ENCODE measurements around the gene DYNLL2. TPM values are rescaled to one million over a fixed set of nuclear protein-coding genes. Genes with fewer than 3 reads are reported as not detected.

Gene DYNLL2
- total RNA-seq, 1 experiment from 2014 or later, result 38.7 TPM

DNA sequence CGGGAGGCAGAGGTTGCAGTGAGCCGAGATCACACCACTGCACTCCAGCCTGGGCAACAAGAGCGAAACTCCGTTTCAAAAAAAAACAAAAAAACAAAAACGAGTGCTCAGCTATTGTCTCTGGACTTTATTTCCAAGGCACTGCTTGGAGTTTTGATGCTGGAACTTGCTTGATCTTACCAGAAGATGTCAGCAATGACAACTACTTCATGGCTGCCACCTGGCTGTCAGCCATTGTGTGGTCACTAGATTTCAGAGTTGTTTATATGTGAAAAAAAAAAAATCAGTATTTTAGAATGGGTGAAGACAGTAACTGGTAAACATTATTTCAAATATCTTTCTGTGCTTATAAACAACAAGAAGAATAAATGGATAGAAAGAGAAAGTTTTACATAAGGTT is 38.7 kb downstream of the DYNLL2 start:
- Histone ChIP-seq H2BK20ac (ENCODE audit: low read depth, low read length, poor library complexity, severe bottlenecking) (no peak overlapping the region), H2BK120ac (ENCODE audit: low read depth, low read length, poor library complexity, severe bottlenecking) (no peak overlapping the region), H2BK15ac (ENCODE audit: low read depth, low read length) (no peak overlapping the region), H3K18ac (ENCODE audit: insufficient read length, low read depth, low read length) (no peak overlapping the region), H2BK12ac (ENCODE audit: insufficient read length, low read depth, low read length) (no peak overlapping the region), H3K9me3 (ENCODE audit: control insufficient read depth, low read depth, low read length) (no peaks in the 10 kb centered on the region), H3K56ac (ENCODE audit: insufficient read length, low read depth, low read length) (no peak overlapping the region), H3K79me1 (ENCODE audit: insufficient read depth, low read depth, low read length, poor library complexity, severe bottlenecking) (no peaks in the 10 kb centered on the region), H3K23me2 (ENCODE audit: insufficient read length, low read depth, low read length, poor library complexity, severe bottlenecking) (no peaks in the 10 kb centered on the region), H4K20me1 (ENCODE audit: control insufficient read depth, insufficient read depth, insufficient read length) (peaks cover 5% of the 10 kb centered on the region), H3K79me2 (ENCODE audit: insufficient read depth, low read length) (no peaks in the 10 kb centered on the region), H3T11ph (ENCODE audit: low read length) (no peak overlapping the region), H4K8ac (replicated peaks; ENCODE audit: insufficient read length, low read depth, low read length) (no peak overlapping the region), H3K14ac (ENCODE audit: insufficient read depth, low read length) (no peak overlapping the region), H3K4me1 (ENCODE audit: insufficient read depth, low read length) (no peaks in the 10 kb centered on the region), H2BK5ac (ENCODE audit: insufficient read length, low read length) (no peak overlapping the region), H4K5ac (ENCODE audit: insufficient read length, low read depth, low read length) (no peak overlapping the region), H2AFZ (ENCODE audit: low read length) (no peak overlapping the region), H3K23ac (ENCODE audit: insufficient read length, low read depth, low read length) (no peak overlapping the region), H4K91ac (ENCODE audit: insufficient read length, low read depth, low read length) (no peak overlapping the region), H3K27me3 (ENCODE audit: insufficient read depth, low read length) (no peaks in the 10 kb centered on the region), H3K27ac (ENCODE audit: insufficient read length, low read depth, low read length) (no peak overlapping the region), H3K4ac (ENCODE audit: low read depth, low read length) (no peak overlapping the region), H3K4me2 (ENCODE audit: insufficient read depth, insufficient read length, low read length) (no peak overlapping the region), H3K9ac (ENCODE audit: extremely low read depth, insufficient read length, low read length) (no peak overlapping the region), H2AK5ac (ENCODE audit: insufficient read length, low read length) (no peak overlapping the region)
- no CpG with 5 or more reads among the region's 5 CpGs for WGBS (ENCODE audit: extremely low coverage, insufficient read length, low lambda C conversion rate)
- H3K36me3 Mint-ChIP-seq (ENCODE audit: insufficient read depth in 1 of 3, low read depth in 3 of 3), result no peaks in the 10 kb centered on the region
- H3K4me3 Mint-ChIP-seq, result no peak overlapping the region
- DNase-seq, result peak; percentile 53
- H3K27me3 Mint-ChIP-seq (ENCODE audit: low read depth), result peaks cover 26% of the 10 kb centered on the region
- no peak overlapping the region for H3K27ac Mint-ChIP-seq
- TF ChIP-seq, protein P1, sequence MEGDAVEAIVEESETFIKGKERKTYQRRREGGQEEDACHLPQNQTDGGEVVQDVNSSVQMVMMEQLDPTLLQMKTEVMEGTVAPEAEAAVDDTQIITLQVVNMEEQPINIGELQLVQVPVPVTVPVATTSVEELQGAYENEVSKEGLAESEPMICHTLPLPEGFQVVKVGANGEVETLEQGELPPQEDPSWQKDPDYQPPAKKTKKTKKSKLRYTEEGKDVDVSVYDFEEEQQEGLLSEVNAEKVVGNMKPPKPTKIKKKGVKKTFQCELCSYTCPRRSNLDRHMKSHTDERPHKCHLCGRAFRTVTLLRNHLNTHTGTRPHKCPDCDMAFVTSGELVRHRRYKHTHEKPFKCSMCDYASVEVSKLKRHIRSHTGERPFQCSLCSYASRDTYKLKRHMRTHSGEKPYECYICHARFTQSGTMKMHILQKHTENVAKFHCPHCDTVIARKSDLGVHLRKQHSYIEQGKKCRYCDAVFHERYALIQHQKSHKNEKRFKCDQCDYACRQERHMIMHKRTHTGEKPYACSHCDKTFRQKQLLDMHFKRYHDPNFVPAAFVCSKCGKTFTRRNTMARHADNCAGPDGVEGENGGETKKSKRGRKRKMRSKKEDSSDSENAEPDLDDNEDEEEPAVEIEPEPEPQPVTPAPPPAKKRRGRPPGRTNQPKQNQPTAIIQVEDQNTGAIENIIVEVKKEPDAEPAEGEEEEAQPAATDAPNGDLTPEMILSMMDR (conservative IDR thresholded peaks at IDR 0.05), result peak; percentile 64
- H3K4me1 Mint-ChIP-seq, result no peaks in the 10 kb centered on the region
- no peaks in the 10 kb centered on the region; a peak in 1 of 5 replicates for H3K9me3 Mint-ChIP-seq

All from H9 (cell line).